GM21423 (cell line): ENCODE measurements around the gene WNT9B.
"Not testable (repeated sequence)": the region's sequence is repeated elsewhere in the genome, so short reads cannot be mapped to it uniquely, and the experiment has no call there.

ENCODE experiments used
- ATAC-seq: cut with Tn5 transposase; IDR thresholded peaks from one replicate; pipeline ENCODE4 v1.9.1; 2021; ENCODE audit warnings: mild to moderate bottlenecking, moderate library complexity; ENCODE audit not compliant: unreplicated experiment

Gene WNT9B

GRCh38 chr17:46821482-46822387 lies 29.6 kb upstream of the WNT9B start:
- no peak for ATAC-seq

- no peak for ATAC-seq
Measured at GRCh38 chr17:46822388-46822921, 28.9 kb upstream of the WNT9B start.

- no peak for ATAC-seq
Measured at GRCh38 chr17:46823657-46824056, 27.7 kb upstream of the WNT9B start.

- ATAC-seq, result no peak
Measured at GRCh38 chr17:46826116-46826515, 25.3 kb upstream of the WNT9B start.

- ATAC-seq, result no peak
Measured at GRCh38 chr17:46827274-46827673, 24.1 kb upstream of the WNT9B start.

GRCh38 chr17:46831573-46832330 lies 19.6 kb upstream of the WNT9B start:
- no peak for ATAC-seq

GRCh38 chr17:46832331-46832821 lies 19.0 kb upstream of the WNT9B start:
- ATAC-seq, result no peak

- no peak for ATAC-seq
Measured at GRCh38 chr17:46832945-46833839, 18.2 kb upstream of the WNT9B start.

GRCh38 chr17:46833840-46834208 lies 17.6 kb upstream of the WNT9B start:
- no peak for ATAC-seq

GRCh38 chr17:46834846-46835245 lies 16.5 kb upstream of the WNT9B start:
- no peak for ATAC-seq

GRCh38 chr17:46836500-46836899 lies 14.9 kb upstream of the WNT9B start:
- no peak for ATAC-seq

- no peak for ATAC-seq
Measured at GRCh38 chr17:46837521-46837920, 13.9 kb upstream of the WNT9B start.

- ATAC-seq, result no peak
Measured at GRCh38 chr17:46839211-46839610, 12.2 kb upstream of the WNT9B start.

GRCh38 chr17:46840596-46840995 lies 10.8 kb upstream of the WNT9B start:
- not testable (repeated sequence) for ATAC-seq

- ATAC-seq, result no peak
Measured at GRCh38 chr17:46841561-46842379, 9.6 kb upstream of the WNT9B start.

GRCh38 chr17:46842835-46843234 lies 8.5 kb upstream of the WNT9B start:
- ATAC-seq, result no peak

GRCh38 chr17:46847204-46848191 lies 3.9 kb upstream of the WNT9B start:
- no peak for ATAC-seq

GRCh38 chr17:46848534-46848933 lies 2.8 kb upstream of the WNT9B start:
- ATAC-seq, result no peak

- no peak for ATAC-seq
Measured at GRCh38 chr17:46850688-46851028, 725 bp upstream of the WNT9B start.
